SK-MEL-5 (cell line): ENCODE data around the gene MACROH2A2. TPM values are rescaled to one million over a fixed set of nuclear protein-coding genes. Genes with fewer than 3 reads are reported as not detected.
"Not testable (repeated sequence)": the region's sequence is repeated elsewhere in the genome, so short reads cannot be mapped to it uniquely, and the experiment has no call there.

Experiments
- DNase-seq: peaks from one replicate; pipeline ENCODE4 v3.0.0-alpha.2; 2016; ENCODE audit warnings: low read depth, low spot score
- in situ Hi-C: cut with HindIII; loops from 2 replicates; pipeline ENCODE4 v1.10.0; 2016; ENCODE audit warnings: low sequenced_read_pairs, high pct_unique_total_duplicates, low pct_unique_long_range_greater_than_20kb
- polyA plus RNA-seq, 2 experiments: library from polyadenylated mRNA; depleted of rRNA; stranded (reverse); fragments of >200 nt; gene quantifications; 2 replicates each; pipeline ENCODE4 v1.2.3, GENCODE V29; 2015
- total RNA-seq: library from RNA; depleted of rRNA; stranded (reverse); fragments of >200 nt; shearing (Covaris generic); gene quantifications from 2 replicates; pipeline ENCODE4 v1.2.3, GENCODE V29; 2014; rRNA removed

The MACROH2A2 gene
- 3.3 and 3.8 TPM in 2 replicates for total RNA-seq
- polyA plus RNA-seq (2015; cell fraction: cytosol; rRNA removed): 4.4 and 7.3 TPM in 2 replicates
- polyA plus RNA-seq (2015; cell fraction: nucleus; rRNA removed): 1.2 and 7.2 TPM in 2 replicates

DNA sequence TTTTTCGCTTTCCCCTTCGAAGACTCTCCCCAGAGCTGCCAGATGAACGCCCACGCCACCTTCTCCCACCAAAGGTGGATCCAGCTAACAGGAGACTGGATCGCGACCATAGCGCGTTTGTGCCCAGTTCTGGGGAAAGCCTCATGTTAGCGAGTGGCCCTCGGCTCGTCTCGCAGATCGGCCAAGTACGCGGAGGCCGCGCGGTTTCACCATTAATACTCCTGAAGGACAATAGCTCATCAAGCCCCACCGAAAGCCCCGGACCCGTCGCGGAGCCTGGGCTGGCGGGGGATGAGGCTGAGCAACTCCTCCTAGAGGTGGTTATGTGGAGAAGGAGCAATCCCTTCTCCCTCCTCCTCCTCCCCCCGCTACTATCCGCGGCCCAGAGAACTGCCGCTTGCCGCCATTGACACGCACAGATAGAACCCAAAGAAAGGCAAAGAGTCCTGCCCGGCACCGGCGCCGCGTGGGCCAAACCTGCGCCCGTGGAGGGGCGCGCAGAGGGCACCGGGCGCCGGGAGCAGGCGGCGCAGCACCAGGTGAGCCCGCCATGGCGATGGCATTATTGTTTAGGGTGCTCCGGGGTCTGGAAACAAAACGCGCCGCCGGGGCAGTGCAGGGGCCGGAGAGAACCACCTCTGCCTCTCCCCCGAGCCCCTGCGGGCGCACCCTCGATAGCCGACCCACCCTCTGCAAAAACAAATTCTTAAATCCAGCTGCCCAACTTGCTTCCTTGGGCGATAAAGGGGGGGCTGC, at the start of gene MACROH2A2:
Gene MACROH2A2, plus strand, starts transcription at position 385 of the 756 bp plus-strand sequence. CDS start 22,813 bp downstream, outside the sequence.
- in situ Hi-C loops: no loop called here
- peak; percentile 62 for DNase-seq

GRCh38 chr10:70007116-70007820, 45.4 kb upstream of the MACROH2A2 start:
- no peak for DNase-seq
- in situ Hi-C loops: no loop called here

DNA sequence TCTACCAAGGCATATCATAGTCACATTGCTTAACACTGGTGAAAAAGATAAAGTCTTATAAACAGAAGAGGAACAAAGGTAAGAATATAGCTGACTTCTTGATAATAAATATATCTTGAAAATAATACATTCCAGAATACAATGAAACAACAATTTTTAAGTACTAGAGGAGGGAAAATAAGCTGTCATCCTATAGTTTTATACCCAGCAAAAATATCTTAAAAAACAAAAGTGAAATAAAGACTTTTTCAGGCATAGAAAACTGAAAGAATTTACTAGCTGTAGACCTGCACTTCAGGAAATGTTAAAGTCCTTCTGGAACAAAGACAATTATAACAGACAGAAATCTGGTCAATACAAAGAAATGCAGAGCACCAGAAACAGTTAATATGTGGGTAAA, 21.4 kb upstream of the MACROH2A2 start:
- in situ Hi-C loops: no loop called here
- DNase-seq: no peak

DNA sequence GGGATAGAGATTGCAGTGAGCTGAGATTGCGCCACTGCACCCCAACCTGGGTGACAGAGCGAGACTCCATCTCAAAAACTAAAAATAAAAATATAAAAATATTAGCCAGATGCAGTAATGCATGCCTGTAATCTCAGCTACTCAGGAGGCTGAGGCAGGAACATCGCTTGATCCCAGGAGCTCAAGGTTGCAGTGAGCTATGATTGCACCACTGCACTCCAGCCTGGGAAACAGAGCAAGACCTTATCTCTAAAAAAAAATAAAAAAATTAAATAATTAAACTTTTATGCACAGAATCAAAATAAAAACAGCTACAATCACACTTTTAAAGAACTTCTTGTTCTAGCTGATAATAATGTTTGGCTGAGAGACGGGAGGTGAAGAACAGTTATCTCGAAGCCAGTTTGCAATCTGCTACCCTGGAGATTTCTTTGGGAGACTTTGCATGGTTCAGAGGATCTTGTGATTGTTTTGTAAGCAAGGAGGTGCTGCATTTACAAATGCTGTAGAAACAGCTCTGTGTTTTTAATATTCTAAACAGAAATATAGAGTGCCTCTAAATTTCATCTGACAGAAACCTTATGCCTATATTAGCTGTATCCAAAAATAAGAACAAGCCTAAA, 19.9 kb upstream of the MACROH2A2 start:
- in situ Hi-C loops: no loop called here
- DNase-seq: no peak

DNA sequence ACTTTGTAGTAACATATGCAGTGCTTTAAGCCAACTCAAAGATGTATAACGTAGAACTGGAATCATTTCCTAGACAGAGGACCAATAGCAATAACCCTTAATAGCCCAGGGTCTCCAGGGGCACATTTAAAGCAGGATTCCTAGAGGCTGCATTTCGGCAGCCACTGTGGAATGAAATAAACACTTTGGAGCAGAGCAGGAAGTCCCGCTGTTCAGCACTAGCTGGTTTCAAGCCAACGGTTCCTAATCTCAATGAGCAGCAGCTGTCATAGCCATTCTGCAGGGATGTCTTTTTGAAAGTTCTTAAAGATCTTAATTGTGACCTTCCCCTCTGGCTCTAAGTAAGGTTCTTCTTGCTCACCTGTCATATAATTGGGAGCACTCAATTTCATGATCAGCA, 18.4 kb upstream of the MACROH2A2 start:
- in situ Hi-C loops: no loop called here
- no peak for DNase-seq

- in situ Hi-C loops: no loop called here
- DNase-seq: no peak
These were observed 17.1 kb upstream of the MACROH2A2 start for GRCh38 chr10:70035531-70035930.

- in situ Hi-C loops: no loop called here
- DNase-seq: no peak
These were observed 13.7 kb upstream of the MACROH2A2 start for GRCh38 chr10:70038923-70039322.

- DNase-seq: no peak
- in situ Hi-C loops: no loop called here
These were observed 11.6 kb upstream of the MACROH2A2 start for GRCh38 chr10:70041016-70041415.

DNA sequence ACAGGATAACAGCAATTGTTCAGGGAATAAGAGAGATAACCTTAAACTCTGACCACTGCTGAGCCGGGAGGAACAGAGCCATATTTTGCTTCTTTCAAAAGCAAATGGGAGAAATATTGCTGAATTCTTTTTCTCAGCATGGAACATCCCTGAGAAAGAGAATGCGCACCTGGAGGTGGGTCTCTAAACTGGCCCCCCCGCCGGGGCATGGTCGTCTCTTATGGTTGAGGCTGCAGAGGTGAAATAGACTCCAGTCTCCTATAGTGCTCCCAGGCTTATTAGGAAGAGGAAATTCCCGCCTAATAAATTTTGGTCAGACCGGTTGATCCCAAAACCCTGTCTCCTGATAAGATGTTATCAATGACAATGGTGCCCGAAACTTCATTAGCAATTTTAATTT, 10.9 kb upstream of the MACROH2A2 start:
- in situ Hi-C loops, DNase-seq: not testable (repeated sequence)

GRCh38 chr10:70047066-70047465, 5.6 kb upstream of the MACROH2A2 start:
- in situ Hi-C loops, DNase-seq: not testable (repeated sequence)

DNA sequence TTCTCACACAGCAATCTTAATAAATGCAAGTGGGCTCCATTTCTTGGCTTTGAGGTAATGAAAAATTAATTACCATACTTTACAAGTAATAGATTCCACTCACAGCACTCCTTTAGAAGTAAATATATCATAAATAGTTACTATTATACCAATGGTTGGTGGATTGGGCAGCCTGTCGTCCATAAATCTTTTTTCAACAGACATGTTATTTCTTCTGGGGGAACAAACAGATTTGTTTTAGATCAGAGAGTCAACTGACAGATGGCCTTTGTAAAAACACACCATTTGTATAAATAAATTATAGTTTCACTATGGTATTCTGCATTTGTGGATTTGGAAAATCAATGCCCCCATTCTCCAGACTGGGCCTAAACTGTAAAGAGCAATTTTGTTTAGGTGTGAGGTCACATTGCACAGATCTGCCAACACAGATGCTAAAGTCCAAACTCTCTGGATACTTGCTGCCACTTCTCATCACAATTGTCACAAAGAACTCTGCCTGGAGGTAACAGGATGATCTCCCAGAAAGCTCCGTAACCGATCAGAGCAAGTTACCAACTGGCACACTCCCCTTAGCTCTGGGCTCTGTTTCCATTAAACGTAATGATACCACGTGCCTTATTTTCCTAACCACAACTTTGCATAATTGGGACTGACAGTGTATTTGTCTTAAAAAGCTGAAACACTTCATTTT, 4.5 kb upstream of the MACROH2A2 start:
- in situ Hi-C loops: no loop called here
- no peak for DNase-seq

- DNase-seq: no peak
- in situ Hi-C loops: no loop called here
These were observed 798 bp upstream of the MACROH2A2 start for GRCh38 chr10:70051848-70052247.

- in situ Hi-C loops: no loop called here
- DNase-seq: no peak
These were observed 683 bp downstream of the MACROH2A2 start for GRCh38 chr10:70053218-70053840.

DNA sequence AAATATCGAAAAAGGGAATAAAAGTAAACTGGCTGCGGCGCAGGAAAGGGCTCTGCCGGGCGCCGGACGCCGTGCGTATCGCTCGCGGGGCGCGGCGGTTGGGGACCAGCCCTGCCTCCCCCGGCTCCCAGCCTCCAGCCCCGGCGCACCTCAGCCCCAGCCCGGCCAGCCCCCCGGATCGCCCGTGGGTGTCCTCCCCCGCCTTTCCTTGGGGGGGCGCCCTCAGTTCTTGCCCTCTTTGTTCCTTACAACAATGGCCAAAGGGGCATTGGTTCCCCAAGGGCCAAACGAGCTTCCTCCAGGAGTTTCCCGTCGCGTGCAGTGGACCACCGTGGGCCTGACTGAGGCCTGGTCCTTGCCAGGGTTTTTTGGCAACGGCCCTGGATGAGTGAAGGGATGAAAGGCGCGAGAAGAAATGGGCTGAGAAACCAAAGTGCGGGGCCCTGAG, 1.2 kb downstream of the MACROH2A2 start:
- in situ Hi-C loops: no loop called here
- no peak for DNase-seq

GRCh38 chr10:70054902-70055301, 2.3 kb downstream of the MACROH2A2 start:
- DNase-seq: no peak

DNA sequence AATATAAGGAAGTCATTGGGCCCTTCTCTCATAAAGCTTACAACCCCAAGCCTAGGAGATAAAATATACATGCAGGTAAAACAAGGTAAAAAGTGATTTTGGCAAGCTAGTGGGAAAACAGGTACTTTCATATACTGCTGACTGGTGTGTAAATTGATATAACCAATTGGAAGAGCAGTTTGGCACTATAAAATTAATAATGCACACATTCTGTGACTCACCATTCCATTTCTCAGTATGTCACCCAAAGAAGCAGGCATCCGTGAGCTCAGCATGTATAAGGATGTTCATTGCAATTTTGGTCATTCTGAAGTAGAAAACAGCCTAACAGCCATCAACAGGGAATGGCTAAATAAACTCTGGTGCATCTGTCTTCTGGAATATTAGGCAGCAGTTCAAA, 2.9 kb downstream of the MACROH2A2 start:
- in situ Hi-C loops: no loop called here
- DNase-seq: no peak

More at GRCh38 chr10:70054902-70055301, 2.3 kb downstream of the MACROH2A2 start:
- in situ Hi-C loops: no loop called here

GRCh38 chr10:70057306-70057705, 4.7 kb downstream of the MACROH2A2 start:
- in situ Hi-C loops: no loop called here
- no peak for DNase-seq
